HG02678 (cell line): ENCODE data around the gene SMYD3.

ENCODE experiments used
- ATAC-seq: cut with Tn5 transposase; IDR thresholded peaks from one replicate; pipeline ENCODE4 v1.9.1; 2021; ENCODE audit warnings: mild to moderate bottlenecking, moderate library complexity; ENCODE audit not compliant: unreplicated experiment

SMYD3 gene

DNA sequence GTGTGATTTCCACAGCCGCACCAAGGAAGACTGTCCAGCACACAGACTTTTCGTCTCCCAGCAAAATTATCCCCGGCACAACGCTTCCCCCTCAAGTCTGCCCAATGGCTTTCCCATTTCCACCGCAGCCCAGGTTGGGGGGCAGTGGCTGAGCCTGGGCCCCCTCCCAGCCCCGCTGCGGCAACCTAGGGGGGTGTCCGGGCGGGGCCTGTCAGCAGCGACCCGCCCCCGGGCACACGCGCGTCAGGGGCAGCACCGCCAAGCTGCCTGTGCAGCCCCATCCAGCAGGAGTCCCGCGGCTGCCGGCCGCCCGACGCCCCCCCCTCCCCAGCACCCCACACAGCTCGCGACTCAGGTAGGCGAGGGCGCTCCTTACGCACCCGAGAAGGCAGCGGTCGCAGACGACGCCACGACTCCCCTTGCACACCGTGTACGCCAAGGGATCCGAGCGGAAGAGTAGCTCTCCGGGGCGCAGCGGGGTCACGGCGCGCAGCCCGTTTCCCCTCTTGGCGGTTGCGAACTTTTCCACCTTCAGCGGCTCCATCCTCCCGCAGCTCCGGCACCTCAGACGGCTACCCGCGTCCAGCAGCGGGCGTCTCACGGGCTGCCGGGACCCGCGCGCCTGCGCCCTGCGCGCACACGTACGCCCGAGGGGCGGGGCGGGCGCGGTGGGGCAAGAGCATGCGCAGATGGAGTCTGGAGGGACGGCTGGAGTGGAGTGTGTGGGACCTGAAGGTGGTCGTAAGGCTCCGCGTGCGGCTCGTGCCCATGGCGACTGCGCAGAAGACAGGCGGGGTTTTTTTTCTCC, at the start of gene SMYD3:
TSS of gene SMYD3 (minus strand) at position 606 of the 808 bp plus-strand sequence.
- ATAC-seq: peak; percentile 86

DNA sequence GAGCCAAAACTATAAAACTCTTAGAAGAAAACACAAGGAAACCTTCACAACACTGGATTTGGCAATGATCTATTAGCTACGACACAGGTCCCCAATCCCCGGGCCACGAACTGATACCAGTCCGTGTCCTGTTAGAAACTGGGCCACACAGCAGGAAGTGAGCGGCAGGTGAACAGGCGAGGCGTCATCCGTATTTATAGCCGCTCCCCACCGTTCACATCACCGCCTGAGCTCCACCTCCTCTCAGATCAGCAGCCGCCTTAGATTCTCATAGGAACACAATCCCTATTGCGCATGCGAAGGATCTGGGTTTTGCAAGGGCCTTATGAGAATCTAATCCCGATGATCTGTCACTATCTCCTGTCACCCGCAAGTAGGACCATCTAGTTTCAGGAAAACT, 47.1 kb upstream of the SMYD3 start:
- no peak for ATAC-seq

DNA sequence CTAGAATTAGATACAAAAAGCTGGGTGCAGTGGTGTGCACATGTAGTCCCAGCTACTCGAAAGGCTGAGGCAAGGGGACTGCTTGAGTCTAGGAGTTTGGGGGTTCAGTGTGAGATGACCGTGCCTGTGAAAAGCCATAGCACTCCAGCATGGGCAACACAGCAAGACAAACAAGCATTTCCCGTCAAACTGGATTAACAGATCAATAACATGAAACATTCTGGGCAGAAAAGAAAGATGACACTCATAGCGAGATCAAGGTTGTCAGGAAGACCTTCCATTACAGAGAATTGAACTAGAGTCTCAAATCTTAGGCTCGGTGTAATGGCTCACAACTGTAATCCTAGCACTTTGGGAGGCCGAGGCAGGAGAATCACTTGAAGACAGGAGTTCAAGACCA, 45.0 kb upstream of the SMYD3 start:
- no peak for ATAC-seq

DNA sequence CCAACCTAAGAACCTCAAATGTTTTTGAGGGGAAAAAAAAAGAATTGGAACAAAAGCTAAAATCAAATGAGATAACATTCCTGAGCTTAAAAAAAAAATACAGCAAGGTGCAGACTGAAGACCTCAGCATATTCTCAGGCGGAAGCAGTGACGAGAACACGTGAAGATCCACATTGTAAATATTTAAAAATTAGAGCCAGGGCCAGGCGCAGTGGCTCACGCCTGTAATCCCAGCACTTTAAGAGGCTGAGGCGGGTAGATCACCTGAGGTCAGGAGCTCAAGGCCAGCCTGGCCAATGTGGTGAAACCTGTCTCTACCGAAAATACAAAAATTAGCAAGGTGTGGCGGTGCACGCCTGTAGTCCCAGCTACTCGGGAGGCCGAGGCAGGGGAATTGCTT, 43.3 kb upstream of the SMYD3 start:
- no peak for ATAC-seq

DNA sequence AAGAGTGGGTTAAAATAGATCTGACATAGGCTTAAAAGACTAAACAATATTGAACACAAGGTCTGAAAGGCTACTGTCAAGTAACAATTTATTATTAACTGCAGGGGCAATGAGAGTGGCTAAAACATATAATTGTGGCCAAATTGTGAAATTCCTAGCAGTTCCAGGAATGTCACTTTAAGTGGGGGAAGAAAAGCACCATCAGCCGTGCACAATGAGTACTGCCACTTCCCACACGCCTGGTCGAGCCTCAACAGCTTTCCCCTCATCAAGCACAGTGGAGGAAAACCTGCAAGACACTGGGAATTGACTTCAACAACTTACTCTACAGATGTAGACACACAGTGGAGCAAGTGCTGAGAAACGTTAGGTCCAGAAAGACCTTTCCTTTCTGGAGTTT, 42.6 kb upstream of the SMYD3 start:
- no peak for ATAC-seq

DNA sequence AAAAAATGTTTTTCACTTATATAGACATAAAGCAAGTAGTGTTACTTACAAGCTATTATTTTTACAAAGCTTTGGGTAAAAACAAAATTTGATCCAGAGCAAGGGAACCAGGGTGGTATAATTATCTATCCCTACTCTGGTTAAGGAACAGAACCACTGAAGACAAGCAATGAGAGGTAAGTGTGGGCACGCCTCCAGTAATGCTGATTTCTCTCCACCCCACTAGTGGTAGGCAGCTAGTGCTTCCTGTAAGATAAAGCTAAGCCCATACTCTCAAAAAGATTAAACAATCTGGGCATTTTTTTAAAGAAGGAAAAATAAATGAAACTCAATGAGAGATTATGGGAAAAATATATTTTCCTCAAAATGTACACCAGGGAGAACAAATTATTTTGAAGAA, 36.9 kb upstream of the SMYD3 start:
- ATAC-seq: no peak

DNA sequence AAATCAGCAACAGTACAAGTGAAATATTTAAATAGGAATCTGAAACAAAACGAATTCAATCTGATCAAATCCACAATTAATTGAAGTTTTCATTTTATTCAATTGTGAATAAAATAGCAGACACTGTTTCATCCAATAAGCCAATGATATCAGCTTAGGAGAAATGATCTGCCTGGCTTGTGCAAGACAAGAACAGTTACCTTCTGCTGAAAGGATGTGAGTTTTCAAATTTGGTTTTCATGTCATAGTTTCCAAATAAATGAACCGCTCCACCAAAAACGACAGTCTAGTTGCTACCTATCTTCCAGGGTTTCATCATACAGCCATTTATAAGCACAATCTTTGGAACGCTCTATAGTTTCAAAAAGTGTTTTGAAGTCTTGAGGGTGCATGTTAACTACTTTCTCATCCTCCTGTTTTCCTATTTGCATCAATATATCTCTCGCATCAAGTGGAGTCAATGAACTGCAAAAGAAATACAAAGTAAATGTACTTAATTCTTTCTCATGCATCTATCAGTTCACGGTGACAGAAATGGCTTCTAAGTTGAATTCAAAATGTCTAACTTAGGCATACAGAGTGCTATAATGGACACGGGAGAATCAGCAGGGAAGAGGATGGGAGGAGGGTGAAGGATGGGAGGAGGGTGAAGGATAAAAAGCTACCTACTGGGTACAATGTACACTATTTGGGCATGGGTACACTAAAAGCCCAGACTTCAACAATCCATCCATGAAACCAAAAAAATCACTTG, 33.8 kb upstream of the SMYD3 start:
- no peak for ATAC-seq

DNA sequence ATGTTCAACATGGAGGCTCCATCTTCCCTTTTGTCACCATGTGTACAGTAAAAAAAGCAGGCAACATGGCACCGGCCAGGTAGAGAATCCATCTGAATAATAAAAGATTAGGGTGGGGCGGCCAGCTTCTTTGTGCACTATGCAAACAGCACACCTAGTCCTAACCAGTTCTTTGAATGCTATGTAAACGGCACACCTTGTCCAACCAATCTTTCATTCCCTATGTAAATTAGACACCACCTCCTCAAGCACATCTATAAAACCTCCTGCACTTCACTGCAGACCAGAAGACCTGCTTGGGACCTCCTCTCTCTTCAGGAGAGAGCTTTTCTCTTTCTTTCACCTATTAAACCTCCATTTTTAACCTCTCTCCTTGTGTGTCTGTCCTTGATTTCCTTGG, 30.8 kb upstream of the SMYD3 start:
- no peak for ATAC-seq

DNA sequence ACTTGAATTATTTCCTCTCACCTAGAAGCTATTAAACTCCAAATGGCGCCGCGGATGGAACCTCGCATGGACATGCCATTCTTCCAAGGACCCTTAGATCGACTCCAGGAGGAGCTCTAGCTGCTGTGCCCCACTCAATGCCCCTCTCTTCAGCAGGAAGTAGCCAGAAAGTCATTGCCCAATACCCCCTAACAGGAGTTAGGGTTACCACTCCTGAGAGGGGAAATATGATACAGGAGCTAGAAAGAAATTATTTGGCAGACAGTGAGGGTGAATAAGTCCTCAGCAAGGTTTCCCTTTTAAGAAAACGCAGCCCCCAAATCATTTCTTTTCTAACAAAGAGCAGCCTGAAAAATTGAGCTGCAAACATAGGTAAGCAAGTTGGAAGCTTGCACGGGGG, 30.4 kb upstream of the SMYD3 start:
- no peak for ATAC-seq

DNA sequence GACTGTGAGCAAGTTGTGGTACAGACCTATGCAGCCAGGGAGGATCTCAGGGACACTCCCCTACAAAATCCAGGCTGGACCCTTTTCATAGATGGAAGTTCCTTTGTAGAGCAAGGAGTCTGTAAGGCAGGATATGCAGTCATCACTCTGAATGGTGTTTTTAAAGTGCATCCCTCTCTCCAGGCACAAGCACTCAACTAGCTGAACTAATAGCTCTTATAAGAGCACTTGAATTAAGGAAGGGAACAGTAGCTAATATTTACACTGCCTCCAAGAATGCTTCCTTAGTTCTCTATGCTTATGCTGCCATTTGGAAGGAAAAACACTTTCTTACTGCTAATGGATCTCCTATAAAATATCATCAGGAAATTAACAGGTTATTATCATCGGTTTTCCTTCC, 27.0 kb upstream of the SMYD3 start:
- ATAC-seq: no peak

DNA sequence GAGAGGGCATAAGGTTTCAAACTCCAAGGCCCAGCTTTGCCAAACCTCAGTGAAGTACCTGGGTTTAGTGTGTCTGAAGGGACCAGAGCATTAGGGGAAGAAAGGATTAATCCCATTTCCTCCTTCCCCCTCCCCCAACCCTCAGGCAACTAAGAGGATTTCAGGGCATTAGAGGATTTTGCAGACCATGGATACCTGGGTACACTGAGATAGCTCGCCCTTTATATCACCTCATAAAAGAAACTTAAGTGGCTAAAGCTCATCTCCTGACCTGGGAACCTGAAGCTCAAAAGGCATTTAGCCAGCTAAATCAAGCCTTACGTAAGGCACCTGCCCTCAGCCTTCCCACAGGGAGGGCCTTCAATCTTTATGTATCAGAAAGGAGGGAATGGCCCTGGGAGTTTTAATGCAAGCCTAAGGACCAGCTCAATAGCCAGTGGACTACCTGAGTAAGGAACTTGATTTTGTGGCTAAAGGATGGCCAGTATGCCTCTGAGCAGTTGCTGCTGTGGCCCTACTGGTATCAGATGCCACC, 26.4 kb upstream of the SMYD3 start:
- ATAC-seq: no peak

DNA sequence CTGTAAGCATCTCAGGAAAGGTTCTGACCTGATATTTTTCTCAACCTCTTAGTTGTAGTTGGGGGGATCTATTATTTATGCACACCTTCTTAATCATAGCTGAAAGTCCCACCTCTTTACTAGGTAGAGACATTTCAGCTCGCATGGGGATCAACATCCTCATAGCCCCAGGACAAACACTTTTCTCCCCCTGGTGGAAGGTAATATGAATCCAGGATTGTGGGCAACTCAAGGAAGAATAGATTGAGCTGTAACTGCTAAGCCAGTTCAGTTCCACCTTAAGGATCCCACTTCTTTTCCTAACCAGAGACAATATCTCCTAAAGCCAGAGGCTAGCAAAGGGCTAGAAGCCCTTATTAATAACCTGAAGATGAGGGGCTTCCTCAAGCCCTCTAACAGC, 25.4 kb upstream of the SMYD3 start:
- no peak for ATAC-seq

DNA sequence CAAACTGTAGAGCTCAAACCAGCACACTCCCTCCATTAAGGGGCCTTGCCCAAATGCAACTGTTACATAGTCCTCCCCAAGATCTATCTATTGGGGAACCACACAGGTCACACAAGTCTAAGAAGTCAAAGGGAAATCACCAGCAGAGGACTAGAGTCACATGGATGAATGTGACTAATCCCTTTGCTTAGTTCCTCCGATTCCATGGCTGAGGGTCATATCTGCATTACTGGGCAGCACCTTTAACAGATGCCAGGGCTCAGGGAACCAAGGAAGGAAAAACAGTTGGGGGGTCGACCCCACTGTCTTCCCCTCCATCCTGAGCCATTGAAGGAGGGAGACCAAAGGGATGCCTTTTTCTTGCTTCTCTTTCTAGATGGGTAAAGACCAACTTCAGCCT, 23.4 kb upstream of the SMYD3 start:
- ATAC-seq: no peak

DNA sequence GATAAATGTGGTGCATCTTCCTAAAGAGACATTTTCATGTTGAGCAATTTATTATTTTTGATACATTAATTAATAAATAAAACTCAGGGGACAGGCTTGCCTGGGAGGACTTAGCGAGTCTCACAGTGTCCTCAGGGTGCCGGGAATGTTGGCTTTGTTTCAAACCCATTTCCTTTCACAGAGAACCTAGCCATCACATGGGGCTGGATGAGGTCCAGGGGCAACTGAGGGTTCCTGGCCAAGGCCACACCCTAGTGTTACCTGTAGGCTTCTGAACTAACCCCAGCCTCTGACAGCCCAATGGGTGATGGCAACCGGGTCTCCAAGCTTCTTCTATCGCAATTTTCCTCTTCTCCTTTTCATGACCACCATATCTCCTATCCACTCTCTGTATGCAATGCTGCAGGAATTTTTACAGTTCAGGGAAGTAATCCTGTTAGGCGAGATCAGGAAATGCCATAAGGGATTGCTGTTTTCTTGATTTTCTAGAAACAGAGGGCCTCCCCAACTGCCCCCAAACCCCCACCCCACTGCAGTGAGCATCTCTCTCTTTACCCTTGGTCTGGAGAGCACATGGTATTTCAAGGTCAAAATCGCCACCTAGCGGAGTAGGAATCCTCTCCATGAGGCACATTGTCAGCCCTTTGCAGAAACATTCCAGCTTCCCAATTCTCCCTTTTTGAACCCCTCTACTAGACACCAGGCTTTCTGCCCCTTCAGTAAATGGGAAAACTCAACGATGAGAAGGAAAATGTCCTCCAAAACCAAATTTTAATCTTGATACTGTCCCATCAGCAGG, 22.1 kb upstream of the SMYD3 start:
- no peak for ATAC-seq

DNA sequence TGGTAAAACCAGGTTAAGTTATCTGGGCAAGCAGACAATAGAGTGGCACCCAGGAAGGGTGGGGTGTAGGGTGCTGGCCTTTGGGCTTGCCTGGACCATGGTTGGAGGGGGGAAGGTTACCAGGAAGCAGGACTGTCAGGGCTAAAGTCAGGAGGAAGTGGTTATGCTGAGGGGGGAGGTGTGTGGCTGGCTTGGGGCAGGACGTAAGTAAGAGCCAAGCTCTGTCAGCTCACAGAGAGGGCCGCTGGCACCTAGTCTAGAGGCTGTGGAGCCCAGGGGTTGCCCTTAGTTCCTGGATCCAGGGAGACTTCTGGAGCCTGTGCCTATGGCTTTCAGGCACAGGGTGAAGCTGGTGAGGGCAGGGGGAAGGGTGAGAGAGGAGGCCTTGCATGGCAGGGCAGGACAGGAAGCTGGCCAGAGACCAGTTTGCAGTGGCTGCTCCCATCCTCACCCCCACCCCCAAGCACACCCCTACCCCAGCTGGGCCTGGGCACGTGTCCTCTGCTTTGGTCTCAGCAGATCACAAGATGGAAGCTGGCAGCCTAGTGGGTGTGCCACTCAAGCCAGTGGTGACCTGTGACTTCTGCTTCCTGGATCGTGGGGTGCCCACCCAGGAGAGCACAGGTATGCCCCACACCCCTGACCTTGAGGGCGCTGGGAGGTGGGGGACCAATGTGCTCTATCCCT, 20.5 kb upstream of the SMYD3 start:
- ATAC-seq: no peak

DNA sequence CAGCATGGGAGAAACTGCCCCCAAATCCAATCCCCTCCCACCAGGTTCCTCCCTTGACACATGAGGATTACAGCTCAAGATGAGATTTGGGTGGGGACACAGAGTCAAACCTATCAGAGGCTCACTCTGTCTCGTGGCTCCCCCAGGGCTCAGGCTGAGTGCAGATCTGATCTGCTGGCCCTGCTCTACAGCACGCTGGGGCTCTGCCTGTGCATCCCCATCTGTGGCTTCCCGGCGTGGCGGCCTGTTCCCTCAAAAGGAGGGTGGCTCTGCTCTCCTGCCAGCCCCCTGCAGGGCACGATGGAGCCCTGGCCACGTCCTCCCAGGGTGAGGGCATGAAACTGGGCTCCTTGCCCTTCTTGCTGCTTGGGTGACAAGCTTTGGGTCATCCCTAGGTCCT, 19.8 kb upstream of the SMYD3 start:
- ATAC-seq: no peak

DNA sequence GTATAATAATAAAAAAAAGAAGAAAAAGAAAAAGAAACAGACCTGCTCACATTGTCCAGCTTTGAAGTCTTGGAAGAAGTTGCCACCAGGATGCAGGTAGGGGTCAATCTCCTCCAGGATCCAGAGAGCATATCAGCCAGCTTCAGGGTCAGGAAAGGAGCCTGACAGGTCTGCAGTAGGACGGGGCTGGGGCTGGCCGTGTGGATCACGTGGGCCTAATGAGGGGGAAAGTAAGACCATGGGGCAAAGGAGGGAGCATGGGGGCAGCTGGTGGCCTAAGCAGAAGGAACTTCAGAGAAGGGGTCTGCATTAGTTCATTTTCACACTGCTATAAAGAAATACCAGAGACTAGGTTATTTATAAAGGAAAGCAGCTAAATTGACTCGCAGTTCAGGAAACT, 19.3 kb upstream of the SMYD3 start:
- ATAC-seq: no peak

DNA sequence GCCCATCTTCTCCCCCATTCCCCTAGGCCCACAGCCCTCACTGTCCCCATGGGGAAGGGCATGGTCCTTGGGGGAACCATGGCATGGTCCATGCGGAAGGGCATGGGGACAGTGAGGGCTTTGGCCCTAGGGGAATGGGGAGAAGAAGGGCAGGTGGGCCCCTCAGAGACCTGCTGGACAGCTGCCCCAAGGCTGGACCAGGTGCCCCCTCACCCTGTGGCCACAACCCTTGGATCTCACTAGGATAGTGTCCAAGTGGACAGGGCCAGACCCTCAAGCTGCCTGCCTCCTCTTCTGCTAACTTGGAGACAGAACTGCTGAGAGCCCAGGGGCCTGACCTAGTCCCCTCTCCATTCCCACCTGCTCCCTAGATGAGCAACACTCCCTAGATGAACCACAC, 12.4 kb upstream of the SMYD3 start:
- ATAC-seq: no peak

DNA sequence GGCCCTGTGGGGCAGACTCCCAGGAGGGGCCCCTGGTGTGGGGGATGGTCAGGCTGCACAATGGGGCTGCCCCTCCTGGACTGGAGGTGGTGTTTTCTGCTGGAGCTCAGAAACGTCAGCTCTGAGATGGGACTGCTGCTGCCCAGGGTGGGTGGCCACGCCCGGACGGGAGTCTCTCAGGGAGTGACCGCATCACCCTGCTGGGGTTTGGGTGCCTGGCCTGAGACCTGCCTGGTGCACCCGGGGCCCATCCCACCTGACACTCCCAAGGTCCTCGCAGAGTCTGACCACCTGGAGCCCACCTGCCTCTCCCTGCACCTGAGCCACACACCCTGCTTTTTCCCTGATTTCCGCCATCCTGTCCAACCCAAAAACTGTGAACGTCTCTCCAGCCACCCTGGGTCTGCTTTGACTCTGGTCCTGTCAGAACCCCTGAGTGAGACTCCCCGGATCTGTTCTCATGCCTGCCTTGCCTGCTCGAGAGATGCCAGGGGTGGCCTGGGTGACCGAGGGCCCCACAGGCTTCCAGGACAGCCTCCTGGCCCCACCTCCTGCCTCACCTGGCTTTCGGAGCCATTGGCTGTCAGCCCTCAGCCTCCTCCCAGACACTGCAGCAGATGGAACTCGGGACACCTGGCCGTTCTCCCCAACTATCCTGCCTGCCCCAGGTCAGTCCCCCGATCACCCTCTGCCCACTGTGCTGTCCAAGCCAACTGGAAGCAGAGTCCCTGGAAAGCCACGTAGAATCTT, 11.6 kb upstream of the SMYD3 start:
- ATAC-seq: no peak

DNA sequence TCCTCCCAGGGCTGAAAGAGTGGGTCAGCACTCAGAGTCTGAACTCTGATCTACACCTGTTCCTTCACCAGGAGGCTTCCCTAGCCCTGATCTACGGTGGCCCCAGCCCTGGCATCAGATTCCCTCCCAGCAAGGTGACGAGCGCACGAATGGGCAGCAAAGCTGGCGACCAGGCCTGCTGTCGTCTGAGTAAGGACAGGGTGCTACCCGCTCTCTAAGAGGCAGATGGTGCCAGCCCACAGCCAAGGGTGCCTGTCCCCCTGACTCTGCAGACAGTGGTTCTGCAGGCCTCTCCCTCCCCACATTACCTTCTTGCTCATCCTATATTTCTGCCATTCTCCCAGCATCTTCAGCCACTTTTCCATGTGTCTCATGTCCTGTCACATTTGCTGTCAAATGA, 10.3 kb upstream of the SMYD3 start:
- no peak for ATAC-seq
